ENCODE results near the gene NDST3.

DNA sequence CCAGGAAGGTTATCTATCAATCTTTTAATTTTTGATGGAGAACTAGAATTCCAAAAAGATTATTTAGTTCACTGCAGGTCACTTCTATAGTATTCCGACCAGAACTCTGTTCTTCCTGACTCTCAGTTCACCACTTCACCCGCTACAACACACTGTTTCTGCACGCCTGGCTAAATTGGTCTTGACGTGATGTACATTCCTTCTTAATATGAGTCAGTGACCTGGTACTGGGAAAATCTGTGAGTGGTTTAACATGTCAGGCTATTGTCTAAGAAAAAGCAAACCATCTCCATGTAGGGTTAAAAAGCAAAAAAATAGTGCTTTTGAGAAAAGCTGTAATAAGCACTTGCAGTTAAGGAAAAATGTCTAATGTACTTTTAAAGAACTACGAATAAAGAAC, 120.4 kb downstream of the NDST3 start:
- TF ChIP-seq, protein P1, sequence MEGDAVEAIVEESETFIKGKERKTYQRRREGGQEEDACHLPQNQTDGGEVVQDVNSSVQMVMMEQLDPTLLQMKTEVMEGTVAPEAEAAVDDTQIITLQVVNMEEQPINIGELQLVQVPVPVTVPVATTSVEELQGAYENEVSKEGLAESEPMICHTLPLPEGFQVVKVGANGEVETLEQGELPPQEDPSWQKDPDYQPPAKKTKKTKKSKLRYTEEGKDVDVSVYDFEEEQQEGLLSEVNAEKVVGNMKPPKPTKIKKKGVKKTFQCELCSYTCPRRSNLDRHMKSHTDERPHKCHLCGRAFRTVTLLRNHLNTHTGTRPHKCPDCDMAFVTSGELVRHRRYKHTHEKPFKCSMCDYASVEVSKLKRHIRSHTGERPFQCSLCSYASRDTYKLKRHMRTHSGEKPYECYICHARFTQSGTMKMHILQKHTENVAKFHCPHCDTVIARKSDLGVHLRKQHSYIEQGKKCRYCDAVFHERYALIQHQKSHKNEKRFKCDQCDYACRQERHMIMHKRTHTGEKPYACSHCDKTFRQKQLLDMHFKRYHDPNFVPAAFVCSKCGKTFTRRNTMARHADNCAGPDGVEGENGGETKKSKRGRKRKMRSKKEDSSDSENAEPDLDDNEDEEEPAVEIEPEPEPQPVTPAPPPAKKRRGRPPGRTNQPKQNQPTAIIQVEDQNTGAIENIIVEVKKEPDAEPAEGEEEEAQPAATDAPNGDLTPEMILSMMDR (conservative IDR thresholded peaks at IDR 0.05; ENCODE audit: low read length), result no peak
- TF ChIP-seq EZH2phosphoT487 (IDR thresholded peaks at IDR 0.05; ENCODE audit: borderline replicate concordance, low read depth, low read length), result no peak

Data from OCI-LY7 (cell line).